Right hindlimb (tissue), 1 donor: ENCODE results near the gene HMX1.

ENCODE experiments used
- DNase-seq: peaks from one replicate; pipeline ENCODE4 v3.0.0-alpha.2; 2018

HMX1 gene

GRCh38 chr4:8867624-8868320, 3.9 kb downstream of the HMX1 start:
- DNase-seq, result no peak

GRCh38 chr4:8866828-8867623, 4.6 kb downstream of the HMX1 start:
- no peak for DNase-seq

- DNase-seq, result no peak
These were observed 5.2 kb downstream of the HMX1 start for GRCh38 chr4:8866421-8866820.

- DNase-seq, result no peak
These were observed 5.8 kb downstream of the HMX1 start for GRCh38 chr4:8865681-8866310.

GRCh38 chr4:8864912-8865680, 6.5 kb downstream of the HMX1 start:
- no peak for DNase-seq

GRCh38 chr4:8863686-8864682, 7.7 kb downstream of the HMX1 start:
- no peak for DNase-seq

- no peak for DNase-seq
These were observed 8.6 kb downstream of the HMX1 start for GRCh38 chr4:8862800-8863685.

GRCh38 chr4:8862334-8862733, 9.3 kb downstream of the HMX1 start:
- DNase-seq, result no peak

- no peak for DNase-seq
These were observed 9.9 kb downstream of the HMX1 start for GRCh38 chr4:8861576-8862295.

GRCh38 chr4:8860892-8861575, 10.6 kb downstream of the HMX1 start:
- no peak for DNase-seq

- no peak for DNase-seq
These were observed 11.3 kb downstream of the HMX1 start for GRCh38 chr4:8860096-8860891.

- DNase-seq, result no peak
These were observed 12.0 kb downstream of the HMX1 start for GRCh38 chr4:8859550-8860095.

GRCh38 chr4:8858701-8859210, 12.9 kb downstream of the HMX1 start:
- DNase-seq, result no peak

- DNase-seq, result no peak
These were observed 13.6 kb downstream of the HMX1 start for GRCh38 chr4:8857766-8858700.

- DNase-seq, result no peak
These were observed 14.6 kb downstream of the HMX1 start for GRCh38 chr4:8856835-8857621.

- DNase-seq, result no peak
These were observed 15.8 kb downstream of the HMX1 start for GRCh38 chr4:8855818-8856245.
